Osteoblast (primary cell): ENCODE measurements around the gene SLFN14. TPM values are rescaled to one million over a fixed set of nuclear protein-coding genes. Genes with fewer than 3 reads are reported as not detected.

ENCODE experiments used
- DNase-seq: peaks from one replicate; pipeline ENCODE4 v3.0.0; 2011; ENCODE audit warnings: low spot score, mixed read lengths; ENCODE audit not compliant: insufficient read length; ENCODE audit errors: missing footprints
- H2AFZ ChIP-seq: 2 replicates; pipeline ENCODE4 v1.6.0; 2011; ENCODE audit warnings: mild to moderate bottlenecking, low read length
- H3K27ac ChIP-seq: 2 replicates; pipeline ENCODE4 v1.5.1; 2011; ENCODE audit warnings: mild to moderate bottlenecking, low read depth, low read length, moderate library complexity
- H3K27me3 ChIP-seq: 2 replicates; pipeline ENCODE4 v1.6.0; 2012; ENCODE audit warnings: mild to moderate bottlenecking, control low read depth, inconsistent platforms, low read length, moderate library complexity; ENCODE audit not compliant: insufficient read depth
- H3K36me3 ChIP-seq: 2 replicates; pipeline ENCODE4 v1.5.1; 2011; ENCODE audit warnings: mild to moderate bottlenecking, low read length, control low read depth, moderate library complexity; ENCODE audit not compliant: insufficient read depth
- H3K4me1 ChIP-seq: 2 replicates; pipeline ENCODE4 v1.5.1; 2011; ENCODE audit warnings: mild to moderate bottlenecking, low read length, control low read depth, moderate library complexity; ENCODE audit not compliant: insufficient read depth
- H3K4me2 ChIP-seq: 2 replicates; pipeline ENCODE4 v1.6.0; 2011; ENCODE audit warnings: mild to moderate bottlenecking, low read length; ENCODE audit not compliant: insufficient read depth
- H3K4me3 ChIP-seq: fragments of 200-600 bp; sonication (generic); 3 replicates; pipeline ENCODE4 v1.5.1; 2012; ENCODE audit warnings: mild to moderate bottlenecking, low read length, inconsistent platforms; ENCODE audit not compliant: insufficient read depth
- H3K79me2 ChIP-seq: 2 replicates; pipeline ENCODE4 v1.6.0; 2012; ENCODE audit warnings: mild to moderate bottlenecking, low read length, control low read depth, inconsistent platforms; ENCODE audit not compliant: insufficient read depth
- H3K9me3 ChIP-seq: 2 replicates; pipeline ENCODE4 v1.5.1; 2011; ENCODE audit warnings: low read depth, low read length, control low read depth
- H4K20me1 ChIP-seq: 2 replicates; pipeline ENCODE4 v1.6.0; 2012; ENCODE audit warnings: mild to moderate bottlenecking, low read length, control low read depth; ENCODE audit not compliant: insufficient read depth
- CTCF ChIP-seq: IDR thresholded peaks from 2 replicates; pipeline ENCODE4 v1.5.1; 2011; ENCODE audit warnings: mild to moderate bottlenecking, low read depth, low read length, moderate library complexity; ENCODE audit errors: extremely low read depth
- small RNA-seq: library from RNA; depleted of rRNA; stranded (forward); fragments of <200 nt; gene quantifications from one replicate; pipeline ENCODE3, GENCODE V24; 2012
- total RNA-seq: library from RNA; depleted of rRNA; stranded (reverse); fragments of >200 nt; gene quantifications from 2 replicates; pipeline ENCODE4 v1.2.3, GENCODE V29; 2012

SLFN14 gene
- total RNA-seq, 1 donor, result under 0.01 TPM

DNA sequence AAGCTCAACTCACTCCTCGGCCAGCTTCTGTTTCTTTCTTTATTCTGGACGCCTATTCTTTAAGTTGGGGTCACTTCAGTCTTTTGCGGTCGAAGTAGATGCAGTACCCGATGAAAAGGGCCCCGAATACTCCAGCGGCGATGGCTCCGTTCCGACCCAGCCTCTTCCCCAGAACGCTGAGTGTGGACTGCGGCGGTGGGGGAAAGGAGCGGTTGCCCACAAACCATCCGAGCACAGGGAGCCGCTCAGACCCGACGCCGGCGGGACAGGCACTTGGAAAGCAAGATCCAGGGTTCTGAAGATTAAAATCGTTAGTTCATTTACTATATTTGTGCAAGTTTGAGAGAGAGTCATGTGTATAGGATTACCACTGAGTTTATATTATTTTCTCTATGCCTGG, 45.6 kb downstream of the SLFN14 start:
- no peaks in the 10 kb centered on the region for H4K20me1 ChIP-seq
- no peaks in the 10 kb centered on the region for H3K9me3 ChIP-seq
- no peak for TF ChIP-seq CTCF
- no peaks in the 10 kb centered on the region for H3K4me1 ChIP-seq
- peaks cover 18% of the 10 kb centered on the region for H3K27me3 ChIP-seq
- no peak overlapping the region for H2AFZ ChIP-seq
- DNase-seq, result no peak
- no peak overlapping the region for H3K4me3 ChIP-seq
- no peaks in the 10 kb centered on the region for H3K79me2 ChIP-seq
- H3K27ac ChIP-seq, result no peak overlapping the region
- H3K4me2 ChIP-seq, result no peak overlapping the region
- H3K36me3 ChIP-seq, result no peaks in the 10 kb centered on the region

- H3K4me2 ChIP-seq, result no peak overlapping the region
- no peaks in the 10 kb centered on the region for H3K9me3 ChIP-seq
- TF ChIP-seq CTCF, result no peak
- H4K20me1 ChIP-seq, result no peaks in the 10 kb centered on the region
- no peak for DNase-seq
- no peaks in the 10 kb centered on the region for H3K4me1 ChIP-seq
- H3K79me2 ChIP-seq, result no peaks in the 10 kb centered on the region
- no peak overlapping the region for H3K4me3 ChIP-seq
- H3K36me3 ChIP-seq, result no peaks in the 10 kb centered on the region
- no peak overlapping the region for H2AFZ ChIP-seq
- H3K27me3 ChIP-seq, result peaks cover 18% of the 10 kb centered on the region
- H3K27ac ChIP-seq, result no peak overlapping the region
Observed at GRCh38 chr17:35514564-35514963, 46.1 kb downstream of the SLFN14 start.

Small RNA genes lying within 50 kb of the gene (small RNA-seq; reads per million reads assigned to genes)
- gene AC004134.1, result not detected
- not detected for gene AC015911.1
- 18.6 reads per million, percentile 94 among the genes with 10 or more reads in this experiment for gene SNORD7

Other genes with a start within 250 kb of the SLFN14 start
- gene SLFN11, start 187.2 kb downstream of the SLFN14 start, total RNA-seq, result 52.8 and 62.2 TPM in 2 replicates
- 19.9 and 25.6 TPM in 2 replicates for gene SLFN12, start 128.3 kb downstream of the SLFN14 start, total RNA-seq
- gene SLFN13, start 112.1 kb downstream of the SLFN14 start, total RNA-seq, result 2.1 and 2.5 TPM in 2 replicates
- 0.36 and 0.88 TPM in 2 replicates for gene SLFN12L, start 23.1 kb downstream of the SLFN14 start, total RNA-seq
- gene PEX12, start 17.8 kb upstream of the SLFN14 start, total RNA-seq, result 8.0 and 8.8 TPM in 2 replicates
- gene AP2B1, start 26.5 kb upstream of the SLFN14 start, total RNA-seq, result 84.0 and 93.1 TPM in 2 replicates
- 2.7 and 4.0 TPM in 2 replicates for gene RASL10B, start 170.8 kb upstream of the SLFN14 start, total RNA-seq
- gene GAS2L2, start 192.4 kb upstream of the SLFN14 start, total RNA-seq, result not detected in 2 replicates
- not detected in 2 replicates for gene C17orf50, start 200.1 kb upstream of the SLFN14 start, total RNA-seq
- gene MMP28, start 234.8 kb upstream of the SLFN14 start, total RNA-seq, result 1.2 and 1.8 TPM in 2 replicates
- 53.3 and 55.0 TPM in 2 replicates for gene TAF15, start 248.7 kb upstream of the SLFN14 start, total RNA-seq